ENCODE results near the gene KRT31.

- no peak for TF ChIP-seq CTCF (conservative IDR thresholded peaks at IDR 0.05 in 1 of 2, IDR thresholded peaks at IDR 0.05 in 1 of 2; ENCODE audit: low read depth in 1 of 2, low read length in 2 of 2)
- no peak for TF ChIP-seq EZH2 (IDR thresholded peaks at IDR 0.05; ENCODE audit: low read length, missing control alignments)
These were observed 36.6 kb upstream of the KRT31 start for GRCh38 chr17:41434005-41434404.
